GM19372 (cell line): ENCODE measurements around the gene FAM118B.
A peak's percentile ranks its signal among the peaks of the same experiment; 100 is the strongest.

ENCODE experiments used
- ATAC-seq: cut with Tn5 transposase; IDR thresholded peaks from one replicate; pipeline ENCODE4 v1.9.1; 2021; ENCODE audit warnings: mild to moderate bottlenecking, low read depth, moderate library complexity; ENCODE audit not compliant: unreplicated experiment

FAM118B gene

GRCh38 chr11:126186025-126186698 is 25.4 kb upstream of the FAM118B start:
- ATAC-seq = no peak

DNA sequence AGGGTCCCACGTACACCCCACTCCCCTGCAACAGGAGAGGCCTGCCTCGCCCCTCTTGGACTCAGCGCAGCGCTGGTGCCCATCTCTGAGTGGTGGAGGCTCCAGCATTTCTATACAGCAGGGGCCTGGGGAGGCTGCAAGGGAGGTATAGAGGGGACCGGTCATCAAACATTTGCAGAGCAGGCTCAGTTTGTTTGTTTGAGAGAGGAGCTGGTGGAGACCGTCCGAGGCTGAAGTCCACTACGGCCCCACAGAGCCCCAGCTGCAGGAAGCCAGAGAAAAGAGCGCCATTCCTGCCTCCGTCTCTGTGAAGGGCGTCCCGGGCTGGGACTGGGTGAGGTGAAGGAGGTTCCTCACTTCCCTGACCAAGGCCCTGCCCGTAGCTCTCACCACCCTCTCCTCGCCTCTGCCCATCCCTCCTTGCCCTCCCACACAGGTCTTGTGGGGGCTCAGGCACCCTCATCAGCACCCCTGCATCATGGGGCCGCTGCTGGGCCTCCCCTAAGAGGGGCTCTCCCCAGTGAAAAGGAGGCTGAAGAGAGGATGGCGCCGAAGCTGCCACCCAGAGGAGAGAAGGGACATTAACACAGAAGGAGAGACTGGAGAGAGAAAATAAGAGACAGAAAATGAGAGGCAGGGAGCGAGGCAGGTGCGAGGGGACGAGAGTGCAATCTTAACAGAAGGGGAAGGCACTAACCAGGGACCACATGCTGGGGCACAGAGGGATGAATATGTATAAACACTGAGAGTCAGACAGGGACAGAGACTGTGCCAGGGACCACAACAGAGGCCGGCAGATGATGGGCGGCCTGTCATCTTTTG is 24.7 kb upstream of the FAM118B start:
- ATAC-seq = no peak

GRCh38 chr11:126188332-126189108 is 23.1 kb upstream of the FAM118B start:
- peak; percentile 70 for ATAC-seq

GRCh38 chr11:126189109-126189929 is 22.3 kb upstream of the FAM118B start:
- peak; percentile 55 for ATAC-seq

DNA sequence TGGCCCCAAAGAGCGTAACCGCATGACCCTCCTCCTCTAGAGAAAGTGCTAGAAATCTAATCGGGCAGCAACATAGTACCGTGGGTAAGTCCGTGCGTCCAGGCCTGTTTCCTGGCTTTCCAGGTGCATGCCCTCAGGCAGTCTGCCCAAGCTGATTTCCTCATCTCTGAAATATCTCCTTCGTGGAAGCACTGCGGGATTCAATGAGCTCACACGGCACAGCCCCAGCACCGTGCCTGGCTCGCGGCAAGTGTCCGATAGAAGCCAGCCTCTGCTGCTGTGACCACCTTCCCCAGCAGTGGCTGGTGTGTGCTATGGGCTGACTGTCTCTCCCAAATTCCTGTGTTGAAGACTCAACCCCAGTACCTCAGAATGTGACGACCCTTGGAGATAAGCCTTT is 20.8 kb upstream of the FAM118B start:
- no peak for ATAC-seq

DNA sequence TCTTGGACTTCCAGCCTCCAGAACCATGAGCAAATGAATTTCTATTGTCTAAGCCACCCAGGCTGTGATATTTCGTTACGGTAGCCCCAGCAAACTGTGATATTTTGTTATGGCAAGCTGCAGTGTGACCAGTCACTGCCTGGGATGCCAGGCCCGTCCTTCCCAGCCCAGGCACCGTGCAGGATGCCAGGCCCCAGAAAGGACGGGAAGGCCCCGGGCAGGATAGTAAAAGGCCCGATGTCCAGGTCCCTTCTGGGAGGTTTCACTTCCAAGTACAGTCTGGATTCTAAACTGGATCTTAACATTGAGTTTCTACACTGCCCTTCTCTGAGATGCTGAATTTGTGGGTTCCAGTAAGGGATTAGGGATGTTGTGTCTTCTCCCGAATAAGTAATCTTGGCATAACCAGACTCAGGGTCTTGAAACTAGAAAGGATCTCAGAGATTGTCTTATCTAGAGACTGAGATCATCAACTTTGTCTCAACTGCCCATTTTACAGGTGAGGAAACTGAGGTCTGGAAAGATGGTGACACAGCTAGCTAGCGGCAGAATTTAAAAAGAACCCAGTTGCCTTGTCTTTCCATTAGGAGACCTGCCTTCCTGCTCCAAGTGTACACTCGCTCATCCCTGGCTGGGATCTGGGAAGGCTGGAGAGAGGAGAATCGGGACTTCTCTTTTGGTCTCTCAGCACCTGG is 20.1 kb upstream of the FAM118B start:
- ATAC-seq = no peak

- ATAC-seq = no peak
These were observed 19.2 kb upstream of the FAM118B start for GRCh38 chr11:126192361-126192760.

DNA sequence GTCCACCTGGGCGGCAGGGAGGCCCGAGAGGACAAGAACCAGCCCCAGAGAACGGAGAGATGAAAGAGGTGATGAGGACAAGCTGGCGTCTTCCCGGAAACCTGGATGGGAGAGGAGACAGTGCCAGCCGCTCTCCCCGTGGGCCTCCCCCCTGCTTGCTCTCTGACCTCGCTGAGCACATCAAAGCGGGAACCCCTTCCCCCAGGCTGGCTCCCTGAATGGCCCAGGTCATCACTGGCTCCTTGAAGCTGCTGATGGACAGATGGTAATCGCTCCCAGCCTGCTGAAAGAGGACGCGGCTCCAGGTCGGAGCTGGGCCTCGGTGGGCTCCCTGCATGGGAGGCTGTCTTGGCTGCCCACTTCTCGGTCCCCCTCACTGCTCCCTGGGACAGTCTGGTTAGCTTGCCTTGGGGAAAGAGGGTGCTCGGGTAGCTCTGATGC is 18.5 kb upstream of the FAM118B start:
- ATAC-seq = no peak

- no peak for ATAC-seq
These were observed 17.4 kb upstream of the FAM118B start for GRCh38 chr11:126194121-126194543.

GRCh38 chr11:126195119-126195518 is 16.5 kb upstream of the FAM118B start:
- no peak for ATAC-seq

GRCh38 chr11:126197277-126197939 is 14.2 kb upstream of the FAM118B start:
- no peak for ATAC-seq

DNA sequence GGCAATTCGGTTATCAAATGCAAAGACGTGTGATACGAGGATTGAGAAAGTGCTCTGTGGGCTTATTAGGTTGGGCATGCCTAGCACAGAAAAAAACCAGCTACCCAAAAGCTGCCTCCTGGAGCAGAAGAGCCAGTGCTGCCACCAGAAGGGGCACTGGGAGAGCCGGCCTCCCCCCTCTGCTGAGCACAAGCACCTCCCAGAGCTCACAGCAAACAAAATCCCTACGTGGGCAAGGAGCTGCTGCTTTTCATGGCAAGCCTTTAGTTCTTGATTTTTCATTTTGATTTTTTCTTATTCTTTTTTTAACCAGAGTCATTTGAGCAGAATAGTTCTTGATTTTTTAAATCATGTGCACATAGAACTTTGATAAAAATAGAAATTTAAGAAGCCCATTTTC is 12.9 kb upstream of the FAM118B start:
- ATAC-seq = no peak

- no peak for ATAC-seq
These were observed 8.8 kb upstream of the FAM118B start for GRCh38 chr11:126202646-126203359.

DNA sequence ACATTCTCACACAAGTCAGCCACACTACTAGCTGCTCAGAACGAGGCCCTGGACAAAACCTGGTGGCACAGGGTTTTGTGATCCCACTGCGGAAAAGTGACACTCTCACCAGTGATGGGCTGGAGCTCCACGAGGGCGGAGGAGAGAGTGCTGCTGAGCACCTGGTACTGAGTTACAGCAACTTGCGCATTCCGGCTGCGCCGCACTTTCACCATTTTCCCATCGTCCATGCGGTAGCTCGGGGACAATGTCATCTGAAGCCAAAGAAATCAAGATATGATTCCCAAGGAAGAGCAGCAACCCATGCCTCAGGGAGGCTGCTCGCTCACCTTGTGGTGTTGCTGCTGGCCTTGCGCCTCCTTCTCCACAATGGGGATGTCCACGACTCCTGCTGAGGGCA is 6.2 kb upstream of the FAM118B start:
- no peak for ATAC-seq

DNA sequence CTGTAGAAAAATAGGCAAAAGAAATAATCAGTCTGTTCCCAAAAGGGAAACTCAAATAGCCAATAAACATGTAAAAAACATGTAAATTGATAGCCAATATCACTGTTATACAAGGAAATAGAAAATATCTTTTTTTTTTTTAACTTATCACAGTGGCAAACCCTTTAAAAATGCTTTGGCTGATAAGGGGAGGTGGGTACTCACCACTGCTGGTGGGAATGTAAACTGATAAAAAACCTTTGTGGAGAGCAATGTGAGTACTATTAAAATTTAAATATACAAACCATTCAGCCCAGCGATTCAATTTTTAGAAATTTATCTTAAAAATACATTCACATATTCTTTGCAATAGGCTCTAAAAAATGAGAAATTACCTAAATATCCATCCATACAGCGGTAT is 3.7 kb upstream of the FAM118B start:
- ATAC-seq = no peak

DNA sequence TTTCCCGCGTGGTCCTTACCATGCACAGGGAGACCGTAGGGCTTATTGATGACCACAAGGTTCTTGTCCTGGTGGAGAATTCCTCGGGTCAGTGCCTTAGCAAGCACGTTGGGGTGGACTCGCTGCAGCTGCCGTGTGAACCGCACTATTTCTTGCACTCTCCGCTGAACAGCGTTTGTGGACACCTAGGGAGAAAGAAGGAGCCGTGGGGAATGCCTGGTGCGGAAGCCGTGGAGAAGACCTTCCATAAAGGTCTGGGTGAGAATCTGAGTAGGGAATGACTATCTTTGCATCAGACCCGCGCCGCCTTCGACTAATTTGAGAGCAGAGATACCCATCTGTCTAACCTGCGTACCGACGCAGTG is 729 bp upstream of the FAM118B start:
- no peak for ATAC-seq

DNA sequence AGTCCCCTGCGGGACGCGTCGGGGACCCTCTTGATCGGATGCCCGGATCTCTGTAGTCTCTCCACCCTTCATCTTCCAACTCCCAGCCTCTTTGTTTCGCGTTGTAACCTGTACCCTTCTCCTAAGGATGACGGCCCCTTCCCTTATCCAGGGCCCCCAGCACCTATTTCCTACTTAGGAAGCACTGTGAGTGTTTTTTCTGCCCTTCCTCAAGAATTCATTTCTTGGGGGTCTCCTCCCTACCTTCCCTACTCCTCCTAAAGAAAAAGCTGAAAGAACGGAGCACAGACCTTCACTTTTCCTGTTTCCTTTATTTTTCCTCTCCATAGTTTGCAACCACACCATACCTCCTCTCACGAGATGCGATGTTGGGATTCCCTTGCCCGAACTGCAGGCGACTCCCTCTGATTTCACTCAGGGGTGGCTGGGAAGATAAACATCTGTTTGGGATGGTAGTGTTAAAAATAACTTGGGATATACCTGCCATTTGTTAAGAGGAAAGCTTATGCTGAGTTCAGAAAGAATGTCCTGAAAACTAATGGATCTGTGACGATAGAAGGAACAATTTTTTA is 593 bp downstream of the FAM118B start:
- no peak for ATAC-seq

DNA sequence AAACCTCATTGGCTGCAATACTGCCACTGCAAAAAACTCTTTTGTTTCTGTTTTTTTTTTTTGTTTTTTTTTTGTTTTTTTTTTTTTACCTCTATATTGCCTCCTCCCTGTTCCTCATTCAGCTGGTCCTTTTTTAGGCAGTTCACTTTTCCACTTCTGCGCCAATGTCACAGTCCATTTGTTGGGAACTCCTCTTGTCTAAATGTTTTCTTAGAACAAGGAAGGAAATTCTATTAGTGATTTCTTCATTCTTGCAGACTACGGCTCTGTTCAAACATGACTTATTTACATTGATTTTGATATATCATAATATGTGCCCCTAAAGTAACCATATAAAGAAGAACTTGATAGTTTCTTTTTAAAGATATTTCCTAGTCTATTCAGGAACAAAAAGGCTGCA is 2.9 kb downstream of the FAM118B start:
- no peak for ATAC-seq
